SK-N-SH (cell line): ENCODE measurements around the gene GNAI3. TPM values are rescaled to one million over a fixed set of nuclear protein-coding genes. Genes with fewer than 3 reads are reported as not detected.

Experiments
- CTCF ChIA-PET: fragments of 300-600, 350-600 bp; formaldehyde crosslinking; extraction: SDS; loops from one replicate; lab custom pipeline; 2021; lab: Yijun Ruan, JAX
- POLR2A ChIA-PET: fragments of 350-600 bp; sonication (Branson Sonifier 250); formaldehyde crosslinking; extraction: SDS; loops from one replicate; lab custom pipeline; 2020; ENCODE audit warnings: antibody characterized with exemption, inconsistent platforms; lab: Yijun Ruan, JAX
- DNase-seq: peaks from one replicate; pipeline ENCODE4 v3.0.0; 2012
- H2AFZ ChIP-seq: fragments of 200-600 bp; sonication (generic); 2 replicates; pipeline ENCODE4 v1.8.1; 2016; ENCODE audit warnings: antibody characterized with exemption, mild to moderate bottlenecking, low read depth
- H3F3A ChIP-seq: fragments of 200-600 bp; sonication (generic); replicated peaks from 2 replicates; pipeline ENCODE3; 2016; ENCODE audit warnings: antibody characterized with exemption, mild to moderate bottlenecking; ENCODE audit not compliant: insufficient read depth
- H3K27ac ChIP-seq, 2 experiments: fragments of 200-500 bp in 1 of 2; fragments of 200-600 bp in 1 of 2; sonication (Bioruptor generic) in 1 of 2; sonication (generic), shearing (Covaris generic) in 1 of 2; 2 replicates each; pipeline versions ENCODE4 v1.5.1 to v1.6.1; 2014 to 2016; ENCODE audit warnings: low read depth in 2 of 2, inconsistent platforms in 1 of 2, low read length in 1 of 2, mild to moderate bottlenecking in 1 of 2, mixed read lengths in 1 of 2
- H3K27me3 ChIP-seq: fragments of 200-600 bp; sonication (generic), shearing (Covaris generic); 2 replicates; pipeline ENCODE4 v1.6.1; 2016; ENCODE audit warnings: mixed run types; ENCODE audit not compliant: insufficient read depth
- H3K36me3 ChIP-seq, 2 experiments: fragments of 200-500 bp in 1 of 2; fragments of 200-600 bp in 1 of 2; sonication (Bioruptor generic) in 1 of 2; sonication (generic) in 1 of 2; replicated peaks in 1 of 2; 2 replicates each; pipeline versions ENCODE3 to v1.5.1; 2014 to 2016; ENCODE audit warnings: low read length in 1 of 2, mild to moderate bottlenecking in 1 of 2; ENCODE audit not compliant: insufficient read depth in 2 of 2, control insufficient read depth in 1 of 2
- H3K4me1 ChIP-seq, 2 experiments: fragments of 200-500 bp in 1 of 2; fragments of 200-600 bp in 1 of 2; sonication (Bioruptor generic) in 1 of 2; sonication (generic), shearing (Covaris generic) in 1 of 2; 2 replicates each; pipeline versions ENCODE4 v1.5.1 to v1.6.1; 2014 to 2016; ENCODE audit warnings: low read depth in 1 of 2, low read length in 1 of 2, mixed run types in 1 of 2; ENCODE audit not compliant: insufficient read depth in 2 of 2, control insufficient read depth in 1 of 2
- H3K4me2 ChIP-seq: fragments of 200-600 bp; sonication (generic), shearing (Covaris generic); 2 replicates; pipeline ENCODE4 v1.6.1; 2017; ENCODE audit warnings: mixed run types
- H3K4me3 ChIP-seq, 2 experiments: fragments of 200-500 bp in 1 of 2; fragments of 200-600 bp in 1 of 2; sonication (Bioruptor generic) in 1 of 2; sonication (generic), shearing (Covaris generic) in 1 of 2; 2 replicates each; pipeline versions ENCODE4 v1.5.1 to v1.8.1; 2014 to 2016; ENCODE audit warnings: low read depth in 2 of 2, inconsistent platforms in 1 of 2, low read length in 1 of 2, mild to moderate bottlenecking in 1 of 2, mixed read lengths in 1 of 2, moderate library complexity in 1 of 2
- H3K79me2 ChIP-seq: fragments of 200-600 bp; sonication (generic); 2 replicates; pipeline ENCODE4 v1.8.1; 2017; ENCODE audit warnings: mild to moderate bottlenecking; ENCODE audit not compliant: insufficient read depth
- H3K9ac ChIP-seq: fragments of 200-600 bp; sonication (generic); 2 replicates; pipeline ENCODE4 v1.6.1; 2017; ENCODE audit warnings: mixed run types
- H3K9me2 ChIP-seq: fragments of 200-600 bp; sonication (generic); 2 replicates; pipeline ENCODE4 v1.6.1; 2017; ENCODE audit warnings: mixed run types
- H3K9me3 ChIP-seq: fragments of 200-600 bp; sonication (generic); 2 replicates; pipeline ENCODE4 v1.6.1; 2017; ENCODE audit warnings: mixed run types, mild to moderate bottlenecking, moderate library complexity
- H4K20me1 ChIP-seq: fragments of 200-600 bp; sonication (generic); 2 replicates; pipeline ENCODE4 v1.6.1; 2017; ENCODE audit warnings: mild to moderate bottlenecking, mixed run types; ENCODE audit not compliant: insufficient read depth
- ELF1 ChIP-seq: IDR thresholded peaks from 2 replicates; pipeline ENCODE4 v1.4.0; 2012
- EP300 ChIP-seq, 2 experiments: IDR thresholded peaks; 2 replicates each; pipeline versions ENCODE4 v1.4.0 to v1.6.1; 2012; ENCODE audit warnings: borderline replicate concordance in 1 of 2, low read depth in 1 of 2, low read length in 1 of 2
- FOXM1 ChIP-seq: IDR thresholded peaks from 2 replicates; pipeline ENCODE4 v1.4.0; 2012; ENCODE audit warnings: low read depth, mild to moderate bottlenecking
- GABPA ChIP-seq: IDR thresholded peaks from 2 replicates; pipeline ENCODE4 v1.4.0; 2012; ENCODE audit warnings: low read depth, mild to moderate bottlenecking
- GATA2 ChIP-seq: sonication (generic); formaldehyde crosslinking; IDR thresholded peaks from 2 replicates; pipeline ENCODE4 v1.5.0; 2020; ENCODE audit warnings: mild to moderate bottlenecking, missing genetic modification reagents
- MEF2A ChIP-seq: IDR thresholded peaks from 2 replicates; pipeline ENCODE4 v1.4.0; 2012; ENCODE audit warnings: low read depth, borderline replicate concordance
- POLR2AphosphoS5 ChIP-seq: IDR thresholded peaks from 2 replicates; pipeline ENCODE4 v1.6.1; 2012; ENCODE audit warnings: low read depth, low read length
- SIN3A ChIP-seq: IDR thresholded peaks from 2 replicates; pipeline ENCODE4 v1.6.1; 2012; ENCODE audit warnings: low read depth, mild to moderate bottlenecking, low read length, moderate library complexity, borderline replicate concordance
- USF1 ChIP-seq: IDR thresholded peaks from 2 replicates; pipeline ENCODE4 v1.4.0; 2012; ENCODE audit warnings: low read depth, borderline replicate concordance
- YY1 ChIP-seq: IDR thresholded peaks from 2 replicates; pipeline ENCODE4 v1.4.0; 2012; ENCODE audit warnings: low read depth, mild to moderate bottlenecking
- WGBS: methylation state at CpG from one replicate; pipeline ENCODE4 v1.1.6; 2017; ENCODE audit warnings: low lambda C conversion rate; 5-methylcytosine and 5-hydroxymethylcytosine counted together
- polyA plus RNA-seq, 3 experiments: library from polyadenylated mRNA; depleted of rRNA; stranded (reverse); fragments of >200 nt; gene quantifications; 2 replicates each; pipeline ENCODE4 v1.2.3, GENCODE V29; 2012
- TF ChIP-seq, protein P1 (sequence below): fragments of 150-350 bp; IDR thresholded peaks from 2 replicates; pipeline ENCODE4 v1.6.1; 2017; ENCODE audit warnings: antibody characterized with exemption, low read length, low read depth, borderline replicate concordance
- TF ChIP-seq, protein P2 (sequence below): IDR thresholded peaks from 2 replicates; pipeline ENCODE4 v1.4.0; 2012; ENCODE audit warnings: low read depth, borderline replicate concordance

Gene GNAI3
- polyA plus RNA-seq, 1 of the 3 experiments (the other 2 are of a cell fraction), result 4.0 TPM

DNA sequence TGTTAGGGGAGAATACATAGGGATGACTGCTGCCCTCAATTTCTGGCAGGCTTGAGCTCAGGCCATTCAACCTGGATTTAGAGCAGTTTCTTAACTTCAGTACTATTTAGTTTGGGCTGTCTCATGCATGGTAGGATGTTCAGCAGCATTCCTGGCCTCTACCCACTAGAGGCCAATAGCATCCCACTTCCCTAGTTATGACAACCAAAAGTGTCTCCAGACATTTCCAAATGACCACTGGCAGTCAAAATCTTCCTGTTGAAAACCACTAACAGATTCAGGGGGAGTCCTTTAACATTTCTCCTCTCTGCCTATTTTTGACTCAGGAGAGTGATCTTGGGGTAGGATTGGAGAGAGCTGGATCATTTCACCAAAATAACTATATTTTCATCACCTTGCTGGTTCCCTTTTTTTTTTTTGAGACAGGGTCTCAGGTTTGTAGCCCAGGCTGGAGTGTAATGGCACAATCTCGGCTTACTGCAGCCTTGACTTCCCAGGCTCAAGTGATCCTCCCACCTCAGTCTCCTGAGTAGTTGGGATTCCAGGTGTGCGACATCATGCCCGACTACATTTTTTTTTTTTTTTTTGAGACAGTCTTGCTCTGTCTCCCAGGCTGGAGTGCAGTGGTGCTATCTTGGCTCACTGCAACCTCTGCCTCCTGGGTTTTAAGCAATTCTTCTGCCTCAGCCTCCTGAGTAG is 62.3 kb downstream of the GNAI3 start:
- Histone ChIP-seq H3K9ac (no peak overlapping the region), H3K4me2 (0 out of 2 replicates have a peak overlapping the region, but pooled peaks have one; percentile 2), H3K4me3 (no peak overlapping the region), H3K4me1 (peaks cover 0 to 5% of the 10 kb centered on the region in 2 experiments; a peak in 1 of 4 replicates), H4K20me1 (no peaks in the 10 kb centered on the region), H3K27ac (peak overlapping the region in 1 of 2 experiments; percentile 60; a peak in 2 of 4 replicates), H2AFZ (no peak overlapping the region), H3K27me3 (no peaks in the 10 kb centered on the region), H3K79me2 (no peaks in the 10 kb centered on the region), H3F3A (peaks cover 10% of the 10 kb centered on the region), H3K9me3 (no peaks in the 10 kb centered on the region), H3K9me2 (no peaks in the 10 kb centered on the region), H3K36me3 (peaks cover 0 to 5% of the 10 kb centered on the region in 2 experiments)
- TF ChIP-seq GABPA (no peak), EP300 (IDR thresholded peaks at IDR 0.05; ENCODE audit: borderline replicate concordance in 1 of 2, low read depth in 1 of 2, low read length in 1 of 2) (no peak), FOXM1 (no peak)
- TF ChIP-seq, protein P1, sequence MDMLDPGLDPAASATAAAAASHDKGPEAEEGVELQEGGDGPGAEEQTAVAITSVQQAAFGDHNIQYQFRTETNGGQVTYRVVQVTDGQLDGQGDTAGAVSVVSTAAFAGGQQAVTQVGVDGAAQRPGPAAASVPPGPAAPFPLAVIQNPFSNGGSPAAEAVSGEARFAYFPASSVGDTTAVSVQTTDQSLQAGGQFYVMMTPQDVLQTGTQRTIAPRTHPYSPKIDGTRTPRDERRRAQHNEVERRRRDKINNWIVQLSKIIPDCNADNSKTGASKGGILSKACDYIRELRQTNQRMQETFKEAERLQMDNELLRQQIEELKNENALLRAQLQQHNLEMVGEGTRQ, result no peak
- TF ChIP-seq, protein P2, sequence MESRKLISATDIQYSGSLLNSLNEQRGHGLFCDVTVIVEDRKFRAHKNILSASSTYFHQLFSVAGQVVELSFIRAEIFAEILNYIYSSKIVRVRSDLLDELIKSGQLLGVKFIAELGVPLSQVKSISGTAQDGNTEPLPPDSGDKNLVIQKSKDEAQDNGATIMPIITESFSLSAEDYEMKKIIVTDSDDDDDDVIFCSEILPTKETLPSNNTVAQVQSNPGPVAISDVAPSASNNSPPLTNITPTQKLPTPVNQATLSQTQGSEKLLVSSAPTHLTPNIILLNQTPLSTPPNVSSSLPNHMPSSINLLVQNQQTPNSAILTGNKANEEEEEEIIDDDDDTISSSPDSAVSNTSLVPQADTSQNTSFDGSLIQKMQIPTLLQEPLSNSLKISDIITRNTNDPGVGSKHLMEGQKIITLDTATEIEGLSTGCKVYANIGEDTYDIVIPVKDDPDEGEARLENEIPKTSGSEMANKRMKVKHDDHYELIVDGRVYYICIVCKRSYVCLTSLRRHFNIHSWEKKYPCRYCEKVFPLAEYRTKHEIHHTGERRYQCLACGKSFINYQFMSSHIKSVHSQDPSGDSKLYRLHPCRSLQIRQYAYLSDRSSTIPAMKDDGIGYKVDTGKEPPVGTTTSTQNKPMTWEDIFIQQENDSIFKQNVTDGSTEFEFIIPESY, result no peak
- DNase-seq, result no peak
- 69% methylated on average over 3 of the region's 3 CpGs for WGBS
- ChIA-PET CTCF (interaction anchor here (0.7 to 1.8 kb wide), 2 partner anchors 12 to 29 kb away, joined by 5 to 6 read pairs; no protein-coding TSS in a partner anchor), POLR2A (no interaction called here)

DNA sequence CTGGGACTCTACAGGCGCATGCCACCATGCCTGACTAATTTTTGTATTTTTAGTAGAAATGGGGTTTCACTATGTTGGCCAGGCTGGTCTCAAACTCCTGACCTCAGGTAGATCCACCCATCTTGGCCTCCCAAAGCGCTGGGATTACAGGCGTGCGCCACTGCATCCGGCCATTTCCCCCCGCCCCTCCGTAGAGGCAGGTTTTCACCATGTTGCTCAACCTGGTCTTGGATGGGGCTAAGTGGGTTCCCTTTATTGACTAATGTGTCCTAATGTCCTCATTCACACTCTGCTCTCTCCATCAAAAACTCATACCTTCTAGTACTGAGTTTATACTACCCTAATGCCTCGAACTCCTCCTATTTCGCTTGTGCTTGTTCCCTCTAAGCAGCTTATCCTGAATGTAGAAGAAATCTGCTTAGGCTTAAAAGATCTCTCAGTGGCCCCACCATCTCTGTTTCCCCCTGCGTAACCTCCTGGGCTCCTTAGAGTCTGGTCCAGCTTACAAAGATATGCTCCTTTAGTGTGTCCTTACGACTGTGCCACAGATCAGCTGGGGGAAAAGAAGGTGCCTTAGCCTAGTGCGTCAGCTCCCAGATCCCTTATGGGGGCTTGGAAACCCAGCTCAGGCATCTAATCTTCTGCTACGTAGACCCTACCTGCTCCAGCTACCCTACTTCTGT is 63.0 kb downstream of the GNAI3 start:
- Histone ChIP-seq H3K9ac (no peak overlapping the region), H4K20me1 (no peaks in the 10 kb centered on the region), H3K4me3 (no peak overlapping the region), H3K36me3 (no peaks in the 10 kb centered on the region), H3K4me2 (no peak overlapping the region), H3K4me1 (peaks cover 0 to 5% of the 10 kb centered on the region in 2 experiments; a peak in 1 of 4 replicates), H3K27me3 (no peaks in the 10 kb centered on the region), H3F3A (peaks cover 13% of the 10 kb centered on the region), H3K9me2 (no peaks in the 10 kb centered on the region), H3K27ac (peak overlapping the region in 1 of 2 experiments; percentile 60; a peak in 1 of 4 replicates), H2AFZ (no peak overlapping the region), H3K79me2 (no peaks in the 10 kb centered on the region), H3K9me3 (no peaks in the 10 kb centered on the region)
- POLR2A ChIA-PET, result no interaction called here
- 96% methylated on average over 8 of the region's 13 CpGs for WGBS
- DNase-seq, result no peak
- TF ChIP-seq SIN3A (no peak), ELF1 (no peak), USF1 (no peak), GATA2 (CRISPR knock-in tag) (no peak), EP300 (IDR thresholded peaks at IDR 0.05; ENCODE audit: borderline replicate concordance in 1 of 2, low read depth in 1 of 2, low read length in 1 of 2) (no peak), YY1 (no peak), POLR2AphosphoS5 (no peak), MEF2A (no peak)
- TF ChIP-seq, protein P2, result no peak
- CTCF ChIA-PET, result interaction anchor here (1.2 to 2.6 kb wide), 4 partner anchors 13 to 38 kb away, joined by 3 to 9 read pairs (median 4); no protein-coding TSS in a partner anchor
